ENCODE data around the gene COL6A5.

DNA sequence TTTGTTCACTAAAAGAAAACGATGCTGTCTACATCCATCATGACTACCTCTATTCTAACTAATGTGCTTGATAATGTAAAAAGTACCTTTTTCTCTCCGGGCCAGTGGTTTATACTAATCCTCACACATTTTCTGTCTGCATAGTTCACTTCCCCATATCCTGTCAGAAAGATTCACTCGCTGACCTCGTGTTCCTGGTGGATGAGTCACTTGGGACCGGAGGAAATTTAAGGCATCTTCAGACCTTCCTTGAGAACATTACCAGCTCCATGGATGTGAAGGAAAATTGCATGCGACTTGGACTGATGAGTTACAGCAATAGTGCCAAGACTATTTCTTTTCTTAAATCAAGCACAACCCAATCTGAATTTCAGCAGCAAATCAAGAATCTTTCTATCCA lies 33.8 kb downstream of the COL6A5 start:
- TF ChIP-seq REST (IDR thresholded peaks at IDR 0.05; ENCODE audit: unreplicated experiment) (no peak), CTCF (conservative IDR thresholded peaks at IDR 0.05; ENCODE audit: low read depth in 2 of 2) (no peak), ETS1 (IDR thresholded peaks at IDR 0.05) (no peak), ZNF331 (CRISPR knock-in tag; IDR thresholded peaks at IDR 0.05; ENCODE audit: low read depth) (no peak), POLR2AphosphoS5 (IDR thresholded peaks at IDR 0.05; ENCODE audit: low read depth) (no peak), EZH2phosphoT487 (IDR thresholded peaks at IDR 0.05; ENCODE audit: unreplicated experiment) (no peak), EZH2 (IDR thresholded peaks at IDR 0.05; ENCODE audit: low read depth, unreplicated experiment) (no peak), JUNB (IDR thresholded peaks at IDR 0.05; ENCODE audit: unreplicated experiment) (no peak), CREB1 (CRISPR knock-in tag; IDR thresholded peaks at IDR 0.05; ENCODE audit: low read depth) (no peak), NANOG (IDR thresholded peaks at IDR 0.05; ENCODE audit: borderline replicate concordance) (no peak), ZNF462 (CRISPR knock-in tag; IDR thresholded peaks at IDR 0.05) (no peak), ZNF114 (CRISPR knock-in tag; IDR thresholded peaks at IDR 0.05) (no peak), STAT1 (IDR thresholded peaks at IDR 0.05; ENCODE audit: unreplicated experiment) (no peak)
